ENCODE results near the gene RBM33.

Gene RBM33

GRCh38 chr7:155758348-155758747 is 113.9 kb downstream of the RBM33 start:
- no peak overlapping the region for H3K27ac ChIP-seq
- no peak overlapping the region for H3K4me3 ChIP-seq
- H3K36me3 ChIP-seq = peaks cover 27 to 83% (median 72%) of the 10 kb centered on the region in 11 experiments
- H3K9me3 ChIP-seq (replicated peaks in 1 of 11) = peaks cover 5 to 62% (median 47%) of the 10 kb centered on the region in 11 experiments; a peak in 21 of 22 replicates
- peaks cover 11 to 65% (median 27%) of the 10 kb centered on the region in 11 experiments; a peak in 21 of 22 replicates for H4K20me1 ChIP-seq
- no peak overlapping the region for H3K9ac ChIP-seq
- peaks cover 35 to 92% (median 61%) of the 10 kb centered on the region in 10 experiments for H3K4me1 ChIP-seq
- no peak for TF ChIP-seq Cebpa-rat (IDR thresholded peaks at IDR 0.05)
- no peak overlapping the region for H3K4me2 ChIP-seq
- no peaks in the 10 kb centered on the region for H3K27me3 ChIP-seq

GRCh38 chr7:155759740-155760430 is 115.4 kb downstream of the RBM33 start:
- no peak for TF ChIP-seq Cebpa-rat (IDR thresholded peaks at IDR 0.05)
- Histone ChIP-seq H3K4me2 (peak overlapping the region in 8 of 11 experiments; percentile 86 to 99 (median 95); a peak in 14 of 22 replicates), H3K4me1 (peaks cover 51 to 91% (median 71%) of the 10 kb centered on the region in 10 experiments), H3K4me3 (peak overlapping the region in 1 of 10 experiments; percentile 14; a peak in 1 of 20 replicates), H3K27me3 (no peaks in the 10 kb centered on the region), H3K9me3 (replicated peaks in 1 of 11) (peaks cover 5 to 62% (median 47%) of the 10 kb centered on the region in 11 experiments; a peak in 21 of 22 replicates), H4K20me1 (peaks cover 0 to 61% (median 13%) of the 10 kb centered on the region in 11 experiments; a peak in 15 of 22 replicates), H3K27ac (peak overlapping the region in 8 of 11 experiments; percentile 57 to 94 (median 92); a peak in 14 of 22 replicates), H3K9ac (no peak overlapping the region), H3K36me3 (peaks cover 31 to 69% (median 59%) of the 10 kb centered on the region in 11 experiments)

DNA sequence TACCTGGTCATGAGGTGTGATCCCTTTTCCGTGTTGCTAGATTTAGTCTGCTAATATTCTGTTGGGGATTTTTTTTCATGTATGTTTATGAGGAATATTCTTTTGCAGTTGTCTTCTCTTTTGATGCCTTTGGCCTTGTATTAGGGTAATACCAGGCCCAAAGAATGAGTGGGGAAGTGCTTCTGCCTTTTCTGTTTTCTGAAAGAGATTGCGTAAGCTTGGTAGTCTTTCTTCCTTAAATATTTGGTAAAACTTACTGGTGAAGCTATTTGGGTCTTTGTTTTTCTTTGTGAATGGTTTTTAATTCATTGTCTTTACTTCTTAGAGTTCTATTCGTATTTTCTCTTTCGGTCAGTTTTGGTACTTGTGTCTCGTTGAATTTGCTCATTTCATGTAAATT is 116.7 kb downstream of the RBM33 start:
- Histone ChIP-seq H3K4me2 (peak overlapping the region; percentile 75 to 99 (median 93)), H3K27ac (peak overlapping the region; percentile 57 to 94 (median 92); a peak in 21 of 22 replicates), H3K36me3 (peaks cover 44 to 75% (median 69%) of the 10 kb centered on the region in 11 experiments), H3K9ac (peak overlapping the region in 7 of 11 experiments; percentile 26 to 81 (median 39); a peak in 9 of 22 replicates), H4K20me1 (peaks cover 0 to 63% (median 15%) of the 10 kb centered on the region in 11 experiments; a peak in 9 of 22 replicates), H3K4me3 (peak overlapping the region in 6 of 10 experiments; percentile 5 to 49 (median 32); a peak in 6 of 20 replicates), H3K4me1 (peaks cover 63 to 91% (median 73%) of the 10 kb centered on the region in 10 experiments), H3K9me3 (replicated peaks in 1 of 11) (peaks cover 5 to 62% (median 47%) of the 10 kb centered on the region in 11 experiments; a peak in 21 of 22 replicates), H3K27me3 (no peaks in the 10 kb centered on the region)
- peak in 7 of 11 experiments; percentile 37 to 95 (median 75); a peak in 11 of 22 replicates for TF ChIP-seq Cebpa-rat (IDR thresholded peaks at IDR 0.05)

- peaks cover 53 to 76% (median 71%) of the 10 kb centered on the region in 11 experiments for H3K36me3 ChIP-seq
- TF ChIP-seq Cebpa-rat (IDR thresholded peaks at IDR 0.05) = no peak
- H3K4me2 ChIP-seq = peak overlapping the region; percentile 75 to 99 (median 93)
Measured at GRCh38 chr7:155762036-155762435, 117.6 kb downstream of the RBM33 start.

DNA sequence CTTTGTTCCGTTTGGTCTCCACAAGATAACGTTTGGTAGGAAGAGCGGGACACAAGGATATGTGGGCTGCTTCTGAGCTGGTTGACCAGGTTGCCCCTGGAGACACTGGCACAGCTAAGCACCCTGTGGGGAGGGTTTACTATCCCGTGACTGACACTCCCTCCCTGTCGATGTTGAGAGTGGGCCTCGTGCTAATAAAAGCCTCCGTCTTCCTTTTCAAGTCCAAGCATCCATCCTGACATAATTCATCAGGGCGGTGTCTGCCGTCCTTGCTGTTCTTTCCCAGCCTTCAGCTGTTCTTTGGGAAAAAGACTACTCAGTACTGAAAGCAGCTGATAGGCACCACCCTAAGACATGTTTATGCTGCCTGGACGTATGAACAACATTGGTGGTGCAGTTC is 118.2 kb downstream of the RBM33 start:
- Histone ChIP-seq H4K20me1 (peaks cover 0 to 64% (median 16%) of the 10 kb centered on the region in 11 experiments; a peak in 14 of 22 replicates), H3K9me3 (replicated peaks in 1 of 11) (peaks cover 3 to 49% (median 34%) of the 10 kb centered on the region in 11 experiments; a peak in 21 of 22 replicates), H3K27me3 (no peaks in the 10 kb centered on the region), H3K4me1 (peaks cover 75 to 91% (median 79%) of the 10 kb centered on the region in 10 experiments), H3K4me2 (peak overlapping the region; percentile 75 to 99 (median 93)), H3K36me3 (peaks cover 56 to 76% (median 71%) of the 10 kb centered on the region in 11 experiments), H3K4me3 (peak overlapping the region in 2 of 10 experiments; percentile 4 to 55; a peak in 3 of 20 replicates), H3K9ac (peak overlapping the region in 10 of 11 experiments; percentile 74 to 83 (median 82); a peak in 14 of 22 replicates), H3K27ac (peak overlapping the region; percentile 57 to 94 (median 92))
- TF ChIP-seq Cebpa-rat (IDR thresholded peaks at IDR 0.05) = no peak

More at GRCh38 chr7:155762036-155762435, 117.6 kb downstream of the RBM33 start:
- Histone ChIP-seq H3K9me3 (replicated peaks in 1 of 11) (peaks cover 5 to 55% (median 40%) of the 10 kb centered on the region in 11 experiments; a peak in 21 of 22 replicates), H3K4me1 (peaks cover 70 to 91% (median 73%) of the 10 kb centered on the region in 10 experiments), H3K4me3 (no peak overlapping the region; a peak in 1 of 20 replicates), H3K27me3 (no peaks in the 10 kb centered on the region), H4K20me1 (peaks cover 0 to 60% (median 12%) of the 10 kb centered on the region in 11 experiments; a peak in 11 of 22 replicates), H3K27ac (peak overlapping the region; percentile 57 to 94 (median 92)), H3K9ac (peak overlapping the region; percentile 28 to 82 (median 49); a peak in 14 of 22 replicates)

- peak overlapping the region; percentile 74 to 83 (median 81); a peak in 21 of 22 replicates for H3K9ac ChIP-seq
- peak overlapping the region; percentile 86 to 94 (median 92); a peak in 21 of 22 replicates for H3K27ac ChIP-seq
Measured at GRCh38 chr7:155763122-155763521, 118.7 kb downstream of the RBM33 start.

GRCh38 chr7:155763691-155764437 is 119.4 kb downstream of the RBM33 start:
- peak overlapping the region; percentile 86 to 94 (median 92) for H3K27ac ChIP-seq
- no peaks in the 10 kb centered on the region for H3K27me3 ChIP-seq
- H3K4me3 ChIP-seq = peak overlapping the region; percentile 21 to 65 (median 50); a peak in 19 of 20 replicates
- H3K4me2 ChIP-seq = peak overlapping the region; percentile 75 to 99 (median 93)
- peaks cover 5 to 67% (median 28%) of the 10 kb centered on the region in 11 experiments; a peak in 15 of 22 replicates for H4K20me1 ChIP-seq
- H3K9ac ChIP-seq = peak overlapping the region; percentile 74 to 83 (median 81)
- peaks cover 48 to 74% (median 63%) of the 10 kb centered on the region in 11 experiments for H3K36me3 ChIP-seq
- H3K9me3 ChIP-seq (replicated peaks in 1 of 11) = peaks cover 0 to 37% (median 22%) of the 10 kb centered on the region in 11 experiments; a peak in 18 of 22 replicates
- H3K4me1 ChIP-seq = peaks cover 87 to 94% (median 91%) of the 10 kb centered on the region in 10 experiments
- peak in 3 of 11 experiments; percentile 16 to 92 (median 71); a peak in 6 of 22 replicates for TF ChIP-seq Cebpa-rat (IDR thresholded peaks at IDR 0.05)

More at GRCh38 chr7:155763122-155763521, 118.7 kb downstream of the RBM33 start:
- no peak for TF ChIP-seq Cebpa-rat (IDR thresholded peaks at IDR 0.05)
- H3K9me3 ChIP-seq (replicated peaks in 1 of 11) = peaks cover 0 to 44% (median 30%) of the 10 kb centered on the region in 11 experiments; a peak in 20 of 22 replicates
- H3K4me1 ChIP-seq = peaks cover 80 to 93% (median 83%) of the 10 kb centered on the region in 10 experiments
- H3K27me3 ChIP-seq = no peaks in the 10 kb centered on the region
- peaks cover 56 to 76% (median 70%) of the 10 kb centered on the region in 11 experiments for H3K36me3 ChIP-seq
- peak overlapping the region in 9 of 10 experiments; percentile 21 to 65 (median 52); a peak in 16 of 20 replicates for H3K4me3 ChIP-seq
- H3K4me2 ChIP-seq = peak overlapping the region; percentile 75 to 99 (median 93)
- H4K20me1 ChIP-seq = peaks cover 0 to 63% (median 21%) of the 10 kb centered on the region in 11 experiments; a peak in 15 of 22 replicates
